Memory B cell (primary cell): ENCODE measurements around the gene CDC23.
A peak's percentile ranks its signal among the peaks of the same experiment; 100 is the strongest.
"Not testable (repeated sequence)": the region's sequence is repeated elsewhere in the genome, so short reads cannot be mapped to it uniquely, and the experiment has no call there.

Source experiments
- ATAC-seq: fragments of 150-1000 bp; cut with Tn5 transposase; 2 replicates; pipeline ENCODE4 v1.10.0; 2021; ENCODE audit warnings: low read depth, mild to moderate bottlenecking, moderate library complexity
- DNase-seq, 2 donors: peaks; one replicate each; pipeline ENCODE4 v3.0.0; 2022; ENCODE audit warnings: low spot score in 2 of 2
- H3K27ac Mint-ChIP-seq: one replicate; pipeline ENCODE4 v1.8.0; 2022; ENCODE audit warnings: mild to moderate bottlenecking, moderate library complexity, mixed read lengths
- H3K27me3 Mint-ChIP-seq: one replicate; pipeline ENCODE4 v1.8.0; 2022; ENCODE audit warnings: mixed read lengths
- H3K36me3 Mint-ChIP-seq: one replicate; pipeline ENCODE4 v1.8.0; 2022; ENCODE audit warnings: mild to moderate bottlenecking, mixed read lengths
- H3K4me1 Mint-ChIP-seq: one replicate; pipeline ENCODE4 v1.8.0; 2022; ENCODE audit warnings: mixed read lengths
- H3K4me3 Mint-ChIP-seq: one replicate; pipeline ENCODE4 v1.8.0; 2022; ENCODE audit warnings: mild to moderate bottlenecking, moderate library complexity, mixed read lengths
- H3K9me3 Mint-ChIP-seq: one replicate; pipeline ENCODE4 v1.8.0; 2022; ENCODE audit warnings: mixed read lengths

CDC23 gene, protein sequence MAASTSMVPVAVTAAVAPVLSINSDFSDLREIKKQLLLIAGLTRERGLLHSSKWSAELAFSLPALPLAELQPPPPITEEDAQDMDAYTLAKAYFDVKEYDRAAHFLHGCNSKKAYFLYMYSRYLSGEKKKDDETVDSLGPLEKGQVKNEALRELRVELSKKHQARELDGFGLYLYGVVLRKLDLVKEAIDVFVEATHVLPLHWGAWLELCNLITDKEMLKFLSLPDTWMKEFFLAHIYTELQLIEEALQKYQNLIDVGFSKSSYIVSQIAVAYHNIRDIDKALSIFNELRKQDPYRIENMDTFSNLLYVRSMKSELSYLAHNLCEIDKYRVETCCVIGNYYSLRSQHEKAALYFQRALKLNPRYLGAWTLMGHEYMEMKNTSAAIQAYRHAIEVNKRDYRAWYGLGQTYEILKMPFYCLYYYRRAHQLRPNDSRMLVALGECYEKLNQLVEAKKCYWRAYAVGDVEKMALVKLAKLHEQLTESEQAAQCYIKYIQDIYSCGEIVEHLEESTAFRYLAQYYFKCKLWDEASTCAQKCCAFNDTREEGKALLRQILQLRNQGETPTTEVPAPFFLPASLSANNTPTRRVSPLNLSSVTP

DNA sequence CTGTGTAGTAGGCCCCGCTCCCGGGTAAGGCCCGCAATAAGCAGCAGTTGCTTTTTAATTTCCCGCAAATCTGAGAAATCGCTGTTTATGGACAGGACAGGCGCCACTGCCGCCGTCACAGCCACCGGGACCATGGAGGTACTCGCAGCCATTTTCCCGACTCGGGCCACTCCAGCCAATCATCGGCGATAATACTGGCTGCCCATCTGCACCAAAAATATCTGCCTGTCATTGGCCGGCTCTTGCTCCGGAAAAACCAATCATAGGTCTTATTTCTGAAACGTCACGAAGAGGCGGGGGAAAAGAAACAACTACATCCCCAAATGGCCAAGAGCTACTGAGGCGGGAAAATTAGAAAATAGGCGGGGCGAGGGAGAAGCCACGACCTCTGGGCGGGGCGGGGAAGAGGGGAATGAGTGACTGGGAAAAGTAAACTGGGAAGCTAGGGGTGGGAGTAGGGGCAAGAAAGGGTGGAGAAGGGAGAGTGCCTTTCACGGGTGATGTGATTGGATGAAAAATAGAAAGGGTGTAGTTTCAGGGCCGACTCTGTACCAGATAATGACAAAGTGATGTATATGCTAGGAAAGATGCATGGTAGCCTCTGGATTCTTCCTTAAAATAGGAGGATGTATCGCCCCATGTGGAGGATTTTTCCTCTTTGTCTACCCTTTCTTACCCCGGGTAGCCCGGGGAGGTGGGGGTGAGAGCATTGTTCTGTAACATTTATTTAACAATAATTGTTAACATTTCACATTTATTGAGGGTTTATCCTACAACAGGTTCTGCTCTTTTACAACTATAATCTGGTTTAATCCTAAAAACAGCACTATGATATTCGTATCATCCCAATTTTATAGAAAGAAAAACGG lies at the start of gene CDC23:
Gene CDC23 (minus strand): TSS at position 163 of the 869 bp plus-strand sequence. CDS start 11 bp downstream, at position 152.
- Mint-ChIP-seq H3K36me3 (peaks cover 4% of the 10 kb centered on the region), H3K4me3 (peak within 1 kb of the TSS; percentile 98), H3K27me3 (no peaks in the 10 kb centered on the region), H3K9me3 (peaks cover 1% of the 10 kb centered on the region), H3K4me1 (peaks cover 13% of the 10 kb centered on the region), H3K27ac (peak within 1 kb of the TSS; percentile 99)
- ATAC-seq, result peak; percentile 97
- DNase-seq, result peak; percentile 79 to 87

DNA sequence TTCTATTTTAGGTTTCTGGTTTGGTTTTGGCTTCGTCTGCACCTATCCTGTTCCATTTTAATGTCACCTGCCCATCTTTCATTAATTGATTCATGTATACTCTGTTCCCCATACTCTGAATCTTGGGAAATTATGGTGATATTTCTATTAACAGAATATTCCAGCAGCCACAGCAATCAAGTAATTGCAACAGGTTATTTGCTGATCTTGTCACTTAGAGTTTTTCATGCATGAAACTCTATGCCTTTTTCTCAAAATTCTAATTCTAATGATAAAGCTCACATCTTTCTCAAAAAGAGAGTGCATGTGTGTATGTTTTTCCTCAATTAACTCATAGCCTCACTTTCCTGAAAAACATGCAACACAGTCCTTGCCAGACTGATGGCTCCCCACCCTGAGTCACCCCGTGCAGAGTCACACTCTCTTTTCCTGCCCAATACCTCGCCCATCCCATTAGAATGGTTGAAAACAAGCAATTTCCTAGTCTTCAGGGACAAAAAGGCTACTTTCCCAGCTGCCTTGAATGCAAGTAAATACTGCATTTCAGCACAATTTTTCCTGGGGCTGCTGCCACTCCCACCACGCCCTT lies 45.7 kb upstream of the CDC23 start:
- Mint-ChIP-seq H3K27ac (no peak overlapping the region), H3K9me3 (no peaks in the 10 kb centered on the region), H3K4me3 (no peak overlapping the region), H3K36me3 (no peaks in the 10 kb centered on the region), H3K27me3 (peaks cover 1% of the 10 kb centered on the region), H3K4me1 (no peaks in the 10 kb centered on the region)
- ATAC-seq (no peak), DNase-seq (no peak)

DNA sequence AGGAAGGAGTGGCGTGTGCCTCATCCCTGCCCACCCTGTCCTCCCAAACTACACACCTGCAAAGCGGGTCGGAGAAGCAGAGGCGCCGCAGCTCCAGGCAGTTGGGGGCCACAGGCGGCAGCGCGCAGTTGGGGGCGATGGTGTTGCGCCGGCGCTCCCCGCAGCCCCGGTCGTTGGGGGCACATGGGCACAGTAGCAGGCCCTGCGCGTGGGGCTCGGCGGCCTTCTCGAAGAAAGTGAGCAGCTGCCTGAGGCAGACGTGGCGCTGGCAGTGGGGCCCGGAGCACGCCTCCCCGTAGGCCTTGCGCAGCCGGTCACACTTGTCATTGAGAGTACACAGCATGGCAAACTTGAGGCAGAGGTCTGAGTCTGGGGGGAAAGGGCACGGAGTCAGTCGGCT lies 44.5 kb upstream of the CDC23 start:
- Mint-ChIP-seq H3K27ac (no peak overlapping the region), H3K4me1 (no peaks in the 10 kb centered on the region), H3K4me3 (no peak overlapping the region), H3K27me3 (peaks cover 4% of the 10 kb centered on the region), H3K9me3 (no peaks in the 10 kb centered on the region), H3K36me3 (no peaks in the 10 kb centered on the region)
- ATAC-seq (no peak), DNase-seq (no peak)

DNA sequence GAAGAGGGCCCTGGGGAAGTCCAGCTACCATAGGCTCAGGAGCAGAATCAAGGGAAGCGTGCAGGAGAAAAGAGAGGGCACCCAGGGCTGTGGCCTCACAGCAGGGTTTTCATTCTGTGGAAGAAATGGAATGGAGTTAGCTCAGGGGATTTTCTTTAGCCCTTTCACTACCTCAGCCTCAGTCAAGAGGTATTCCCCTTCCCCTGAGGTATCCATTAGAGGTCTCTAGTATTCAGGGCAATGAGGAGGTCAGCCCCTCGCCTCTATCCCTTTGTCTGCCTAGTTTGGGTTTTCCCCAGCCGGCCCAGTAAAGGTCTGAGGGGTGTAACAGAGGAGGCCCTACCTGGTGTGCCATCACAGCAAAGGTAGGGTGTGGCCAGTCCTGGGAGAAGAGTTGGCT lies 39.8 kb upstream of the CDC23 start:
- H3K27me3 Mint-ChIP-seq, result peaks cover 8% of the 10 kb centered on the region
- DNase-seq (no peak), ATAC-seq (no peak)
- no peaks in the 10 kb centered on the region for H3K9me3 Mint-ChIP-seq
- no peak overlapping the region for H3K27ac Mint-ChIP-seq
- no peaks in the 10 kb centered on the region for H3K36me3 Mint-ChIP-seq
- H3K4me1 Mint-ChIP-seq, result no peaks in the 10 kb centered on the region
- no peak overlapping the region for H3K4me3 Mint-ChIP-seq

DNA sequence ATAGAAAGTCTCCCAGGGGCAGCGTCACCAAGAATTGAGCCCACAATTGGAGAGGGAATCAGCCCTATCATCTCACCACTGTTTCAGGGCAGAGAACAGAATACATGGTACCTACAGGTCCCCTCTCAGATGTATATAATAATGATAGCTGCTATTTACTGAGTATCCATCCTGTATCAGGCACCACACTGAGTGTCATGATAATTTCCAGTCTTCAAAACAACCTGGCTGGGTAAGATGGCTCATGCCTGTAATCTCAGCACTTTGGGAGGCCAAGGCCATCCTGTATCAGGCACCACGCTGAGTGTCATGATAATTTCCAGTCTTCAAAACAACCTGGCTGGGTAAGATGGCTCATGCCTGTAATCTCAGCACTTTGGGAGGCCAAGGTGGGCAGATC lies 34.7 kb upstream of the CDC23 start:
- ATAC-seq, DNase-seq, H3K4me1 Mint-ChIP-seq, H3K4me3 Mint-ChIP-seq, H3K36me3 Mint-ChIP-seq, H3K9me3 Mint-ChIP-seq, H3K27ac Mint-ChIP-seq, H3K27me3 Mint-ChIP-seq: not testable (repeated sequence)

DNA sequence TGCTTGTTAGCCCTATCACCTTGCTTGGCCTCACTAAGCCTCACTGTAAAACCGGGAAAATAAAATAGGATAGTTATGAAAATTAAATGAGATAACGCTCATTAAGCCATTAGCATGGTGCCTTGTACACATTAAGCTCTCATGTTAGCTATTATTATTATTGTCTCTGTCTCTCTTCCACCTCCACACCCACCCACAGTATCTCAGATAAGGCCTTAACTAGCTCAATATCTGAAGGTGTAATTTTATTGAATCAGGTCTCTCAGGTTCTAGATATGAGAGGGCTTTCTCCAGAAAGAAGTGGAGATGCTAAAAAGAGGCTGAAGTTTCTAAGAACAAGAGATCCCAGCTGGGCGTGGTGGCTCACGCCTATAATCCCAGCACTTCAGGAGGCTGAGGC lies 33.7 kb upstream of the CDC23 start:
- Mint-ChIP-seq H3K9me3 (no peaks in the 10 kb centered on the region), H3K4me3 (no peak overlapping the region), H3K27me3 (peaks cover 7% of the 10 kb centered on the region), H3K4me1 (peaks cover 5% of the 10 kb centered on the region), H3K36me3 (no peaks in the 10 kb centered on the region), H3K27ac (no peak overlapping the region)
- DNase-seq, result no peak
- no peak for ATAC-seq

DNA sequence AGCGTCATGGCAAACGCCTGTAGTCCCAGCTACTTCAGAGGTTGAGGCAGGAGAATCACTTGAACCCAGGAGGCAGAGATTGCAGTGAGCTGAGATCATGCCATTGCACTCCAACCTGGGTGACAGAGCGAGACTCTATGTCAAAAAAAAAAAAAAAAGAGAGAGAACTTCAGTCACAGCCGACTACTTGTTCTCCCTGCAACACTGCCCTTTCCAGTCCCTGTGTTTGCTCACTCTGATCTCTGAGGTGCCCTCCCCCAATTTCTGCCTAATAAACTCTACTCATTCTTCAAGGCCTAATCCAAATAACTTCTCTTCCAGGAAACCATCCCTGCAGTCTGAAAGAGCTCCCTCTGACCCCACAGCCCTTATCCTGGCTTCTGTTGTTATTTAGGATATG lies 33.2 kb upstream of the CDC23 start:
- no peak overlapping the region for H3K4me3 Mint-ChIP-seq
- no peaks in the 10 kb centered on the region for H3K9me3 Mint-ChIP-seq
- H3K36me3 Mint-ChIP-seq, result no peaks in the 10 kb centered on the region
- H3K4me1 Mint-ChIP-seq, result peaks cover 8% of the 10 kb centered on the region
- ATAC-seq (no peak), DNase-seq (no peak)
- peaks cover 8% of the 10 kb centered on the region for H3K27me3 Mint-ChIP-seq
- H3K27ac Mint-ChIP-seq, result no peak overlapping the region

DNA sequence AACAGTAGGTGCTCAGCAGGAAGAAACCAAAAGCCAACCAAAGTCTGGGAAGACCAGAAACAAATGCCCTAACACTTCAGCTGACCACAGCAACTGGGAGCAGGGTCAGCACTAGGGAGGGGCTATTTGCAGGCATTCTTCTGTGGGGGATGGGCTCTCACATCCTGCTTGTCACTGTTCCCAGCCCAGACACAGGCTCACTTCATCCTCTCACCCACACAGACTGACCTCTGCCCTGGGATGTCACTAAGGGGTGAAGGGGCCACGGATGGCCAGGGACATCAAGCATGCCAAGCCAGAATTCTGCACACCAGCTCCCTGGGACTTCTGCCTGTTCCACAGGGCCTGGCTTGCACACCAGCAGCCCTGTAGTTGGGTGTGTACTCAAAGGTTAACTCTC lies 32.6 kb upstream of the CDC23 start:
- no peaks in the 10 kb centered on the region for H3K9me3 Mint-ChIP-seq
- H3K27ac Mint-ChIP-seq, result no peak overlapping the region
- H3K4me3 Mint-ChIP-seq, result no peak overlapping the region
- peaks cover 14% of the 10 kb centered on the region for H3K4me1 Mint-ChIP-seq
- H3K36me3 Mint-ChIP-seq, result no peaks in the 10 kb centered on the region
- DNase-seq (no peak), ATAC-seq (no peak)
- H3K27me3 Mint-ChIP-seq, result peaks cover 11% of the 10 kb centered on the region

DNA sequence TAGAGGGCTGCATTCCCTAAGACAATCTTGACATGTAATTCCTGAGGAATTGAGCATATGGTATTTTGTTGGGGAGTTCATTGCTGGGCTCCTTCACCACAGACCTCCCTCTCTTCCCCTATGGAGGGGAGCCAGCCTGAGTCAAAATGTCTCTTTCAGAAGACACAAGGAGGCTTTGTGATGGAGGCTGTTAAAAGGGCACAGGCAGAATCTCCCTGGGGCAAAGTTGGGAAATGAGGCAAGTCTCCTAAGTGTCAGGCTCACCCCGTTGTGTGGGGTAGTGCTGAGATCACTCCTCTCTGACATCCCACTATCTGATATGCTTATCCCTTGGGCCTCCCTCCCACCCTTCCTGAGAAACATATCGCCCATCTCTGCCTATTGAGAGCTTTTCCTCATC lies 30.7 kb upstream of the CDC23 start:
- peaks cover 16% of the 10 kb centered on the region for H3K4me1 Mint-ChIP-seq
- H3K36me3 Mint-ChIP-seq, result no peaks in the 10 kb centered on the region
- DNase-seq (no peak), ATAC-seq (no peak)
- peaks cover 15% of the 10 kb centered on the region for H3K27me3 Mint-ChIP-seq
- H3K4me3 Mint-ChIP-seq, result no peak overlapping the region
- H3K27ac Mint-ChIP-seq, result no peak overlapping the region
- H3K9me3 Mint-ChIP-seq, result no peaks in the 10 kb centered on the region

DNA sequence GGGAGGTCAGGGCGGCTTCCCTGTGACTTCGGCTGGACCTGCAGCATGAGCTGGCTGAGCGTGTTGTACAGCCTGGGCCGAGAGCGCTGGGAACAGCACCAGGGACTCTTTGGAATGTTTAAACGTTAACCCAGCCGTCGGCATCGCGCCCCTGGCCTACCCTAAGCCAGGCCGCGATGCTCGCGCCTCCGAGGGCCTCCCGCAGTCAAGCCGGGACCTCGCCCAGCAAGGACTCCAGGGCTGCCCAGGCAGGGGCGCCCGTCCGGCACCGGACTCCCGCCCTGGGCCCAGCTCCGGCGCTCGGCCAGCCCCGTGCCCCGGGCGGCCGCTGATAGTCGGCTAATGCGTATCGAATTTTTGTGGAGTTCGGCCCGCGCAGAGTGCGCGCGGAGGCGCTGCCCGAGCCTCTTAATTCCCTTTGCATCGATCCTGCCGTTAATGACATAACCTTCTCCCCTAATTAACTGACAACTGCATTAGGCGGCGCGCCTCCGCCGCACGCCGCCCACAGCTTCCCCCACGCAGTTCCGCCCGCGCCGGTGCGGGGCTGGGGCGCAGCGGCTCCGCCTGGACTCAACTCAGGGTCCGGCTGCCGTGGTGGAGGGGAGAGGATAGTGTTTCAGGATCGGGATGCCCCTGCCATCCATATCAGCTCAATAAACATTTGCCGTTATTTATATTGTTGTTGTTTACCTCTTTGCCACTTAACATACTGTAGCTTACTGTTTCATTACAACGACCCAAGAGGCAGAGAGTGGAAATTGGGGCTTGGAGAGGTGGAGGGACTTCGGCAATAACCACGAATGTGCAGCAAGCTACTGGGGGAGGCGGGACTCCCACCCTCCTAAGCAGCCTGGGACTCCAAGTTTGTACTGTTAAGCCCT lies 28.8 kb upstream of the CDC23 start:
- Mint-ChIP-seq H3K9me3 (no peaks in the 10 kb centered on the region), H3K4me1 (peaks cover 16% of the 10 kb centered on the region), H3K36me3 (no peaks in the 10 kb centered on the region), H3K4me3 (peak overlapping the region; percentile 60), H3K27ac (no peak overlapping the region), H3K27me3 (peaks cover 15% of the 10 kb centered on the region)
- DNase-seq, result no peak
- peak; percentile 74 for ATAC-seq

DNA sequence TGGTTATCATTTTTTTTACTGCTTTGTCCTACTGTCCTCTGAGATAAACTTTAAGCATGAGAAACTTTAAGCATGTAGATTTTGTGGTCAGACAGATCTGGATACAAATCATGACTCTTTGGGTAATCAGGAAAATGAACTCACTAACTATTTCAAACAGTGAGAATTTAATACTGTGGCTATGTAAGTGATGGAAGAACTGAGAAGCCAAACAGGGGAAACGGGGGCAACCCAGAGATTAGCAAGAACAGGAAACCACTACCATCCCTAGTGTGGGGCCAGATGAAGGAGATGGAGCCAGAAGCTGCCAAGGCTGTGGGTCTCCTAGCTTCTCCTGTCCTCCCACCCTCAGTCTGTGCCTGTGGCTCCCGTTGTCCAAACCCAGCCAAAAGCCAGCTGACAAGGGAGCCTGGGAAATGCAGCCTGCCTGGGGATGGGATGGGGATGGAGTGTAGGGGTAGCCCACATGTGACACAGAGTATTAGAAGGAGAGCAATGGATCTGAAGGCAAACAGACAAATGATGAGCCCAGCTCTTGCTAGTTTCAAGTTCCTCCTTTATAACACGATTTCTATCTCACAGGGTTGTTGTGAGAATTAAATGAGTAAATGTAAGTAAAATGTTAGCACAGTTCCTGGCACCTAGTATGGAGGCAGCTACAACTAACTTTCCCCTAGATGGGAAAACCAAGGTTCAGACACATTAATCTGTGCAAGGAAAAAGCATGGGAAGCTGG lies 27.7 kb upstream of the CDC23 start:
- H3K9me3 Mint-ChIP-seq, result no peaks in the 10 kb centered on the region
- H3K36me3 Mint-ChIP-seq, result no peaks in the 10 kb centered on the region
- ATAC-seq (peak; percentile 49), DNase-seq (no peak)
- peaks cover 13% of the 10 kb centered on the region for H3K27me3 Mint-ChIP-seq
- H3K4me1 Mint-ChIP-seq, result peaks cover 16% of the 10 kb centered on the region
- no peak overlapping the region for H3K4me3 Mint-ChIP-seq
- H3K27ac Mint-ChIP-seq, result no peak overlapping the region

DNA sequence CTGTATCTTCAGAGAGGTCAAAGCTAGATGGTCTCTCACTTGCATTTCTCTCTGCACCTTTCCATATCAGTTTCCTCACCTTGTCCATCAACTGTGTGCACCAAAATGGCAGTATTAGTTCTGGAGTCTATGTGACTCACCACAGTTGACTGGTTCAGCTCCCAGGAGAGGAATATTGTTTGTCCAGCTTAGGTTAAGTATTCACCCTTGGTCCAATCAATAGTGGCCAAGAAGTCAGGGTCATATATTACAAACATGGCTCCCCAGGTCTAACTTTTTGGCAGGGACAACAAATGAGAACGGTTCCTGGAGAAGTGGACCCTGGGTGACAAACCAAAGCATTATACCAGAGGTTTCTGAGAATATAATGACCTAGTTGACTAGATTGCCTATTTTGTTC lies 24.9 kb upstream of the CDC23 start:
- H3K4me1 Mint-ChIP-seq, result peaks cover 16% of the 10 kb centered on the region
- H3K27ac Mint-ChIP-seq, result no peak overlapping the region
- no peak for DNase-seq
- no peaks in the 10 kb centered on the region for H3K36me3 Mint-ChIP-seq
- H3K27me3 Mint-ChIP-seq, result peaks cover 17% of the 10 kb centered on the region
- no peak for ATAC-seq
- no peak overlapping the region for H3K4me3 Mint-ChIP-seq
- H3K9me3 Mint-ChIP-seq, result no peaks in the 10 kb centered on the region

DNA sequence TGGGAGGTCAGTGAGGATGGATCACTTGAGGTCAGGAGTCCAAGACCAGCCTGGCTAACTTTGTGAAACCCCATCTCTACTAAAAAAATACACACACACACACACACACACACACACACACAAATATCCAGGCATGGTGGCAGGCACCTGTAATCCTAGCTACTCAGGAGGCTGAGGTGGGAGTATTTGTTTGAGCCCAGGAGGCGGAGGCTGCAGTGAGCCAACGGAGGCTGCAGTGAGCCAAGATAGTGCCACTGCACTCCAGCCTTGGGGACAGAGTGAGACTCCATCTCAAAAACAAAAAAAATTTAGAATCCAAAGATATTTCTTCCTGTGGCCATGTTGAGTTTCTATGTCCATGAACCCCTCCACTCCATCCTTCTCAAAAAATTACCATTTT lies 21.5 kb upstream of the CDC23 start:
- H3K4me3 Mint-ChIP-seq, result no peak overlapping the region
- H3K27ac Mint-ChIP-seq, result no peak overlapping the region
- no peak for ATAC-seq
- peaks cover 11% of the 10 kb centered on the region for H3K27me3 Mint-ChIP-seq
- H3K9me3 Mint-ChIP-seq, result no peaks in the 10 kb centered on the region
- DNase-seq, result no peak
- H3K4me1 Mint-ChIP-seq, result no peaks in the 10 kb centered on the region
- H3K36me3 Mint-ChIP-seq, result no peaks in the 10 kb centered on the region
